T-helper 1 cell treated with Interleukin-12 subunit alpha and Interleukin-12 subunit beta and Interleukin-4 antibody, amounts not matched to agents 30 ng/mL and 1 ng/mL, for 36 hours (primary cell): ENCODE results near the gene TMEM147. TPM values are rescaled to one million over a fixed set of nuclear protein-coding genes. Genes with fewer than 3 reads are reported as not detected.

ENCODE experiments used
- intact Hi-C: fragments of 100-400 bp; cut with micrococcal nuclease; formaldehyde crosslinking; loops from one replicate; pipeline ENCODE4 v1.15.1; 2024
- total RNA-seq: library from RNA; stranded (reverse); gene quantifications from 2 replicates; pipeline ENCODE4 v1.2.3, GENCODE V29; 2022

The TMEM147 gene
- total RNA-seq, 1 donor from 2014 or later, result 60.2 TPM

DNA sequence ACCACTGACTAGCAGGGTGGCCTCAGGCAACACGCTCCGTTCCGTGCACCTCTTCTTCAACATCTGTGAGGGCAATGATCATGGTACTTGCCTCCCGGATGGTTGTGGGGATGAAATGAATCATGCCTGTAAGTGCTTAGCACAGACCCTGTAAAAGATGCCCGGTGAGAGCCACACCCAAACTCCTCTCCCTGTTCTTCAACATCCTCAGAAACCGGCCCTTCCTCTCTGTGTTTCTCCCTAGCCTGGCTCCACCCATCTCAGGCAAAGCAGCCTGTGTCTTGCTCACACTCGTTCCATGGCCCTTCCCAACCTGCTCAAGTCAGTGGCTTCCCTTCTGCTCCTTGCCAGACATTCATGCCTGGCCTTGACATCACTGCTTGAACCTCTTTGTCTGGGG, 26.1 kb upstream of the TMEM147 start:
- intact Hi-C loops, result no loop called here

DNA sequence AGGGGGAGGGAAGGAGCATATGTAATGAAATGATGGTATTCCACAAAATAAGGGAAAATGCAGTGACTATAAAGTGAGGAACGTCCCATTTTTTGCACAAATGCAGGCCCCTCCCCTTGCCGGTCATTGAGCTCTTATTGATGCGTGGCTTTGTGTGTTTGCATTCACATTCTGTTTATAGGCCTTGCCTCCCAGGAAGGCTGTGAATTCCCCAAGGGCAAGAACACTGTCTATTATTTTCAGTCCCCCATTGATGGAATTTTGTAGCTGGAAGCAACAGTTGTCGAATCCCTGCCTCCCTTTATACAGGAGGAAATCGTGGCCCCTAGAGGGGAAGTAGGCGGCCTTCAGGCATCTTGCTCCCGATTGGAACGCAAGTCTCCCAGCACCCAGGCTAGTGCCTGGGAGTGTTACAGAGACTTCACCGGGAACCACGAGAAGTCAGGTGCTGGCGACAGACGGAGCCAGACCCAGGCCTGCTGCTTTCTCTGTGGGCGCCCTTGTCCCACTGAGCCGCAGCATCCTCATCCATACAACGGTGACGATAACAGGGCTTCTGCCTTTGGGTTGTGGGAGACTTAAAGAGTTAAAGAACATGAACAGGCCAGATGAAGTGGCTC, 24.2 kb upstream of the TMEM147 start:
- intact Hi-C loops, result no loop called here

DNA sequence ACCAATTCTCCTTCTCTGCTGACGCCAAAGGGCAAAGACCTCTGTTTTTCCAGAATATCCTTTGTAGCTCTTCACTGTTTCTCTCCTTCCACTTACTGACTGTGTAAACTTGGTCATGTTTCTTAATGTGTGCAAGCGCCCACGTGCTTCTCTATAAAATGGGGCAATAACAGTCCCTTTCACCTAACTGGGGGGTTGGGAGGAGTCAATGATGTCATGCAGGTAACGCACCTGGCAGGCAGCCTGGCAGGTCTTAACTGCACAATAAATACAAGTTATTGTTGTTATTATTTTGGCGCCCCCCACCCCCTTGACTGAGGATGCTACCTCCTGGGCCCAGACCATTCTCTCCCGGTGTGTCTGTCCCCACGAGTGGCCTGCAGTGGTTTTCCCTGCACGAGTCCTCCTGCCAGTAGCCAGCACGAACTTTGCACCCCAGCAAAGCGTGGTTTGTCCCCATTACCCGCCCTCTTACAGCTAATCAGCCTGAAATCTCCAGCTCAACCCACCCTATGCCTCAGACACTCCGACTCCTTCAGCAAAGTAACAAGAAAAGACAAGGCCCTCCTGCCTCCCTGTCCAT, 22.6 kb upstream of the TMEM147 start:
- intact Hi-C loops, result no loop called here

DNA sequence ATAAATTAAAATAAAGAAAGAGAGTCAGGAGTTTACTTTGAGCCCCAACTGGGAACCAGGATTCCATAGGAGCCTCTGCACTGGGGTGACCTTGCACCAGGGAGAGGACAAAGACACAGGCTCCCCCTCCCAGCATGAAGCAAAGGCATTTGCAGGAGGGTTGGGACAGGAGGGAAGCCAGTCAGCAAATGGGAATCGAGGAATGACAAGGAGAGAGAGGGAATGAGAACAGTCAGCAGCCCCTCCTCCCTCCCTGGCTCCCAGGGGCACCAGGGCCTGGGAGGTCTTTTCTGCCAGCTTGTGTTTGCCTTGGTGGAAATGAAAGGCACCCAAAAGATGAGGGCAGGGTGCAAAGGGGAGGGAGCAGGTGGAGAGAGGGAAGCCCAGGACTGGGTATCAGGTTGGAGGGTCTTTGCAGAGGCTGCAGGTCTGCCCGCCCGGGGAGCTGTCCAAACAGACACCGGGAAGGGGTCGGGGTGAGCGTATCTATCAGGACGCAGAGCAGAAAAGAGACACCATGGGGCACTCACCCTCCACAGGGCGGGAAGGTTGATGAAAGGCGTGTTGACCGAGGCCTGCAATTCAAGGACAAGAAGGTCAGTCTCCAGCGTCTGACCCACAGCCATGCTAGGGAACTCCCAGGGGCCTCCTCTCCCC, 21.1 kb upstream of the TMEM147 start:
- intact Hi-C loops, result no loop called here

DNA sequence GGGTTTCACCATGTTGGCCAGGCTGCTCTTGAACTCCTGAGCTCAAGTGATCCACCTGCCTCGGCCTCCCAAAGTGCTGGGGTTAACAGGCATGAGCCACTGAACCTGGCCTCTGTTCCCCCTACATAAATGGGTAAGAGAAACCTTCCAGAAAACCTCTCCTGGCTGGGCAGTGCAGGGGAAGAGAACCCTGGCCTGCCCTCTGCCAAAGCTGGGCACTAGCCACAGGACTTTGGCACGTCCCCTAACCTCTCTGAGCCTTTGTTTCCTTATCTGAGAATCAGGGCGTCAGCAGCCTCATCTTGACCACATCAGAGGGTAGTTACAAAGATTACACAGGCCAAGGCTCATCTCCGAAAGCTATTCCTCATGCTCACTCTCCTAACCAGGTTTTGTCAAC, 19.6 kb upstream of the TMEM147 start:
- intact Hi-C loops, result no loop called here

DNA sequence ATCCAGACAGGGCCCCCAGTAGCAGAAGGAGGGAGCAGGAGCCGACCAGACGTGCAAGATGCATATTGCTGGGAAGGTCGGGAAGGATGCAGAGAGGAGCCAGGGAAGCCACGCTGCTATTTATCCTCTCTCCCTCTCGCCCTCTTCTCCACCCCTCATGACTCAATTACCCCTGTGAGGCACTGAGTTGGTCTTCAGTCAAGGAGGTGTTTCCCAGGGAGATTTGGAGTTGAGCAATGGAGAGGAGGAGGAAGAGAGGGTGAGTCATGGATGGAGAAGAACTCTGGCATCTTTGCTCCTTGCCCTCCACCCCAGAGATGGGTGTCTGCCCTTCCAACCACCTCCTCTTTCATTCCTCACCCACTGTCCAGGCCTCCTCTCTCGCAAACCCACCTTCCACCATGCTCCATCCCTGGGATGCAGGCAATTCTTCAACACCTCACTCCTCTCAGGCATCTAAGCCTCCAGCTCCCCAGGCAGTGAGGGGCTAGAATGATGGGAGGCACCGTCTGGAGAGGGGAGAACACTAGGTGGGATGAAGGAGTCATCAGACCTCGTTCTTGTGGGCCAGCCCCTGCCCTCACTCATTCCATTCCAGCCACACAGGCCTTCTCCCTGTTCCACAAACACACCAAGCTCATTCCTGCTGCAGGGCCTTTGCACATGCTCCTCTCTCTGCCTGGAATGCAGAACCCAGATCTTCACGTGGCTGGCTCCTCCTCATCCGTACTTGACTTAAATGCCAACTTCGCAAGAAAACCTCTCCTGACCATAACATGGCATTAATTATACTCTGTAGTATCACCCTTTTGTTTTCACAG, 17.0 kb upstream of the TMEM147 start, which contains the start of gene SBSN:
Gene SBSN (minus strand): TSS at position 94 of the 821 bp plus-strand sequence. CDS start 30 bp downstream, at position 64.
- intact Hi-C loops, result no loop called here

DNA sequence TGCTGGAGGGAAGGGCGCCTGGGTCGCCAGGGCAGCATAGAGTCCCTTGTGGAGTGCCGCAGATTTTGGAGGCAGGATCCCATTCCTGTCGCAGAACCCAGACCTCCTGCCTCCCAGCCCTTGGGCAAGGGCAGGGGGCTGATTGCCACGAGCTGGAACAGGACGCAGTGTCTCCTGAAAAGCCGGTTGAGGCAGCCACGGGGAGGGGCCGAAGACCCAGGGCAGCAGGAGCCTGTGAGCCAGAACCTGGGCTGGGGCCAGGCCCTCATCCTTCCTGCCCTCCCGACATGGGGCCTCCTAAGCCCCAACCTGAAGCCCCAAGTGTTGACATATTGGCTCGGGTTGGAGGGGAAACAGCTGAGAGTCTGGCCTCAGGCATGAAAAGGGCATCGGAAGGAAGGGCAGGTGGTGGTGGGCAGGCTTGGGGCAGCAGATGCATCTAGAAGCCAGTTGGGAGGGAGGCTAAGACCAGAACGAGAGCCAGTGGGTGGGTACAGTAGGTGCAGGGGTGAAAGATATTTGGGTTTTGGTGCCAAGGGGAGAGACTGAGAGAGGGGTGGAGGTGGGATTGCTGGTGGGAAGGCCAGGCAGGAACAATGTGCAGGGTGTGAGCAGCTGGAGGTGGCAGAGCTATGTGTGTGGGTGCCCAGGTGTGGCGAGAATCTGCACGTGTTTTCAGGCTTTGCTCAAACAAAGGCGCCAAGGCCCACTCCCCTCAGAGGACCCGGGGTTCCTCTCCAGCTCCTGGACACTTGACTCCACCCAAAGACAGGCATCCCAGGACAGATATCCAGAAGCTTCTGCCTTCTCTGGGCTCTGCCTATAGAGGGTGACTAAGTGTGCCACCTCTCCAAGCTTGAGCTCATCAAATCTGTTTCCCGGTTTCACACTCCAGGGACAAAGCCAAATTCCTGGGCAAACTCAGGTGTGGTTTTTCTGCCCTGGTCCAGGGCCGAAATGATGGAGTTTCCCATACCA, 15.9 kb upstream of the TMEM147 start:
- intact Hi-C loops, result no loop called here

DNA sequence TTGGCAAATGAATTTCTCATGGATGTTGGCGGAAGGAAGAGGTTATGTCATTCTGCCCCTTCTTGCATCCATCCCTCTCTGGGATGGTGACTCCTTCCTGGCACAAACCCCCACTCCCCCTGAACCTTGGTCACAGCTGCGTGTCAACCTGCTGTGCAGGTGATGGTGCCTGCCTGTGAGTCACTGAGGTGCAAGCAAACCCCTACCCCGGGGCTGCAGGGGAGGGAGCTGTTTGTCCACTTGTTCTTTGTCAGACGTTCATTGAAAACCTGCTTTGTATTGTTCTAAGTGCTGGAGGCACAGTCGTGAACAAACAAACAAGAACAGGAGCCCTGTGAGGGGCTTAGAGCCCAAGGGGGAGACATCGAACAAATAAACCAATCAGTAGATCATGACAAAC, 14.1 kb upstream of the TMEM147 start:
- intact Hi-C loops, result no loop called here

DNA sequence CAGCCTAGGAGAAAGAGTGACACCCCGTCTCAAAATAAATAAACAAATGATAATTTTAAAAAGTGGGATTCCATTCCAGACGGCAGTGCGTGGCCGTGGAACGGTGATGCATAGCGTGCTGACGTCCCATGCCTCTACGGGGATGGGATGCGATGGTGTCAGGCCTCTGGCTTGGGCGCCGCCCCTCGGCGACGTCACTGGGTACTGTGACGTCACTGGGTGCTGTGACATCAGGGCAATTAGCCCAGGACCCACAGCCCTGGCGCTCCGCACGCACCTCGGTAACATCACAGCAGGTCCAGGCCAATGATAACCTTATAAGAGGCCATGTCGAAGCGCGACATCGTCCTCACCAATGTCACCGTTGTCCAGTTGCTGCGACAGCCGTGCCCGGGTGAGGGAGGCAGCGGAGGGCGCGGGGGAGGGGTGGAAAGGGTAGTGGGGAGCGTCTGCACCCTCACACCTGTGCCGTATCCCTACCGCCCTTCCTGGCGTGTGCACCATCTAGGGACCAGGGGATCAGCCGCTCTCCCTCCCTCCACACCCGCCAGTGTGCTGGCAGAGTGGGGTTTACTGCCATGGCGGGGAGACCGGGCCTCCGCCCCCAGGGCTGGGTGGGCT, 12.1 kb upstream of the TMEM147 start, which contains the start of gene GAPDHS:
Gene GAPDHS (plus strand): TSS at position 256 of the 621 bp plus-strand sequence. CDS start 72 bp downstream, at position 328.
- intact Hi-C loops, result no loop called here

DNA sequence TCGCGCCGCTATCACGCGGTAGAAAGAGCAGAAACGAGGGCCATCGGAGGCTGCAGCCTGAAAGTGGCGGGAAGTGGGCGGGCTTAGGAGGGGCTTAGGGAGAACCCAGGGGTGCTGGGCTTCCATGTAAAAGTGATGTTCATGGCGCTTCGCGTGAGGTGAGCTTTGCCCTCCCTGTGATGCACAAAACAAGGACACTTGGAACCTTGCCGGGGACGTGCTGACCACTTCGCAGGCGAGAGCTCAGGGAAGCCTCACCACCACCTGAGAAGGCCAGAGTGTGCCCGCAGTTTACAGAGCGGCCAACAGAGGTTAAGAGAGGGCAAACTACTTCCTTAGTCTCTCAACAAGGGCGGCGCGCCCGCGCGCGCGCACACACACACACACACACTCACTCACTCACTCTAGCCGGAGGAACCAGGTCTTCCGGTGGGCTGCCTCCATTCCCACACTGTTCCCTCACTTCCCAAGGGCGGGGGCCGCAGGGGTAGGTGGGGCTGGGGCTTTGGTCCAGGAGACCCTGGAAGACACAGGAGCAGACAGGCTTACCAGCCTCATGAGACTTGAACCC, 11.5 kb upstream of the TMEM147 start:
- intact Hi-C loops, result no loop called here

DNA sequence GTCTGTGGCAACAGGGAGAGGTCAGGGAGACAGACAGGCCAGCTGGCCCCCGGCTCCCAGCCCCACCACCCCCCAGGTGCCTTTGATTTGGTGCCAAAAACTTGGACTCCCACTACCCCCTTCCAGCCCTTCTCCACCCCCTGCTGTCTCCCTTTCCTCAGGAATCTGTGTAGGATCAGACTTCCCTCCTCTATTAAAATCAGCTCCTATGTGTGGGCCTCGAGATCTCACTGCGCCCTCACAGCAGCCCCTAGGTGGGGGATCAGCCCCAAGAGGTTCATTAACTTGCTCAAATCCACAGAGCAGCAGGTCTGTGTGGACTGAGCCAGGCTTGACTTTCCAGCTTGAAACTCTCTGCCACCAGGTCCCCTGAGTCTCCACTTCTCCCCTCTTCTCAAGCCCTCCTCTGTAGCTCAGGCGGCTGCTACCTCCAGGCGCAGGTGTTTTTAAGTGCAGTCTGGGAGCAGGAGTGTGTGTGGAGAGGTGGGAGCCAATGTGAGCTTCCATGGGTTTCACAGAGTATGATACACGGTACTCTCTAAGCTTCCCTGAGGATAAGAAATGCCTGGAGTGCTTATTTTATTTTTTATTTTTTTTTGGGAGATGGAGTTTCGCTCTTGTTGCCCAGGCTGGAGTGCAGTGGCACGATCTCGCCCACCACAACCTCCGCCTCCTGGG, 10.5 kb upstream of the TMEM147 start:
- intact Hi-C loops, result no loop called here

DNA sequence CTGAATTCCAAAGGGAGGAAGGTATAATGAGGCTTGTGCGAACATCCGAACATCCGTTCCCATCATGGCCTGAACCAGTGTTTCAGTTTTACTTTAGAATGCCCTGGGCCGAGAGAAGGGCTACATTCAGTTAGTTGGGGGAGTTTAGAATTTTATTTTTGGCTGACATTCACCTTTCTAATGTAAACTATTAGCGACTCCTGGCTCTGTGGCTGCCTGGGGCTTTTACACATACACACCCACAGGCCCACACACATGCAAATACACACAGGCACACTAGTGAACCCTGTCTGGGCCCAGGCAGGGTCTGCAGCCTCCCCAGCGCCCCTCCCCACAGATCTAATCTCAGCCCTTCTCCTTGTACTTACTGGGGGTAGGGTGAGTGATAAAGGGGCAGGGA, 6.1 kb upstream of the TMEM147 start:
- intact Hi-C loops, result no loop called here

DNA sequence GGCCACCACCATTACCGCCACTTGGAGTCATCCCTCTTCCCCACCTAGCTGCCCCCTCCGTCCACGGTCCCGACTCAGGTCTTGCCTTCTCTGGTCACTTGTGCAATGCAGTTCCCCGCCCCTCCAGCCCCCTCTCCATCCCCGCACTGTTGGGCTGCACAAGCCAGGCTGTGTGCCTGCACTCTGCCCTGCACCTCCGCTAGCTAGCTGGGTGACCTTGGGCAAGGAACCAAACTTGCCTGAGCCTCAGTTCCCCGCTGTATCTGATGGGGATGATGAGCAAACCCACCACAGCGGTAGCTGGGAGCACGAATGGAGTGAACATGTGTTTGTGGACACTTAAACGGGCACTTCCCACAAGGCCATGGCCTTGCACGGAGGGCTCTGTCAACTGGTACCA, 5.6 kb upstream of the TMEM147 start:
- intact Hi-C loops, result loop anchor here (10.0 kb wide), 1 partner anchor 455 kb away; the partner anchor contains the start of gene SDHAF1

DNA sequence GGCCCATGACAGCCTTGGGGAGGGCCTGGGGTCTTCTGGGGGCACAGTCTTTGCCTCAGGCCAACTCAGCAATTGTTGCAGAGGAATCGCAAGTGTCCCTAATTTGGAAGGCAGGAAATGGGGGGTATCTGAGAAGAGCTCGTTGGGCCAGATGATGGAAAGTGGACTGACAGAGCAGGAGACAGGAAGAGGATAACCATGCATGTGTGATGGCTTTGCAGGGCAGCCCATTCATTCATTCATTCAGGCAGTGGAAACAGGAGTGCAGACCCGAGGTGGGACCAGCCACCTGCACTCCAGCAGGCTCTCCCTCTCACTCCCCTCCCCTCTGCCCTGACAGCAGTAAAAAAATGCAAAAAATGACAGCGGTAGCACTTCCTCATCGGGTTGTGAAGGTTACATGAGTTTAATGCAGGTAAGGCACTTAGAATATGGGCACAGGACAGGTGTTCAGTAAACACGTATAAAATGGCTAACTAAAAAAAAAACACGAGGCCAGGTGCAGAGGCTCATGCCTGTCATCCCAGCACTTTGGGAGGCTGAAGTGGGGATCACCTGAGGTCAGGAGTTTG, 5.0 kb upstream of the TMEM147 start:
- intact Hi-C loops, result loop anchor here (10.0 kb wide), 1 partner anchor 454 kb away; the partner anchor contains the start of gene SDHAF1

DNA sequence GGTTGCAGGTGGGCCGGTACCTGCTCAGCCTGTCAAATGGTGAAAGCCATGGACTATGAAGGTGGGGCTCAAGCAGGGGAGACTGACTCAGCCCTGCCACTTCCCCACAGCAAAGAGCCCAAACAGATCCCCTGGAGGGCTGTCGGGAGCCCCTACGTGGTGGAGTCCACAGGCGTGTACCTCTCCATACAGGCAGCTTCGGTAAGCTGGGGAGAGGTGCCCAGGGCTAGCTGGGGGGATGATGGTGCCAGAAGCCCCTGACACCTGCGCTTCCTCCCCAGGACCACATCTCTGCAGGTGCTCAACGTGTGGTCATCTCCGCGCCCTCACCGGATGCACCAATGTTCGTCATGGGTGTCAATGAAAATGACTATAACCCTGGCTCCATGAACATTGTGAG, 3.2 kb upstream of the TMEM147 start:
- intact Hi-C loops, result loop anchor here (10.0 kb wide), 1 partner anchor 453 kb away; the partner anchor contains the start of gene SDHAF1

DNA sequence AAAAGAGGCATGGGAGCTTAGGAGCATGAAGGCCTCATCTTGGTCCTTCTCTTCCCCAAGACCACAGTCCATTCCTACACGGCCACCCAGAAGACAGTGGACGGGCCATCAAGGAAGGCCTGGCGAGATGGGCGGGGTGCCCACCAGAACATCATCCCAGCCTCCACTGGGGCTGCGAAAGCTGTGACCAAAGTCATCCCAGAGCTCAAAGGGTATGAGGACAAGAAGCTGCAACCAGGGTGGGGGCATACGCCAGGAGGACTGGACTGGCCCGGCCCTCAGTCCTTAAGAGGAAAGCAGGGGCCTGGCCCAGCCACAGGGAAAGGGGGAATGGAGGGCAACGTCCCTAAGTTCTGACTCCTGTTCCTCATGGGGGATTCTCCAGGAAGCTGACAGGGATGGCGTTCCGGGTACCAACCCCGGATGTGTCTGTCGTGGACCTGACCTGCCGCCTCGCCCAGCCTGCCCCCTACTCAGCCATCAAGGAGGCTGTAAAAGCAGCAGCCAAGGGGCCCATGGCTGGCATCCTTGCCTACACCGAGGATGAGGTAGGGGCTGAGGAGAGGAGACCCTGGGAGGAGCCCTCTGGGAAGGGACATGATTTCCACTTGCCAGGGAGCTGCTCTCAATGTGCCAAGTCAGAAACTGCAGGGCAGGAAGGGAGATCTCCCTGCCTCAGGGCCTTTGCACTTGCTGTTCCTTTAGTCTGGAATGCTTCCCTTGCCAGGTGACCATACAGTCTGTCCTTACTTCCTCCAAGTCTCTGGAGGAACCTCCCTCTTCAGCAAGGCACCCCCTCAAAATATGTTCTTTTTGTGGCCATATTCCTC, 1.9 kb upstream of the TMEM147 start:
- intact Hi-C loops, result loop anchor here (2.0 to 10.0 kb wide), 3 partner anchors 31 to 451 kb away; partner anchors contain the start of genes DMKN, PSENEN, SDHAF1 and U2AF1L4

DNA sequence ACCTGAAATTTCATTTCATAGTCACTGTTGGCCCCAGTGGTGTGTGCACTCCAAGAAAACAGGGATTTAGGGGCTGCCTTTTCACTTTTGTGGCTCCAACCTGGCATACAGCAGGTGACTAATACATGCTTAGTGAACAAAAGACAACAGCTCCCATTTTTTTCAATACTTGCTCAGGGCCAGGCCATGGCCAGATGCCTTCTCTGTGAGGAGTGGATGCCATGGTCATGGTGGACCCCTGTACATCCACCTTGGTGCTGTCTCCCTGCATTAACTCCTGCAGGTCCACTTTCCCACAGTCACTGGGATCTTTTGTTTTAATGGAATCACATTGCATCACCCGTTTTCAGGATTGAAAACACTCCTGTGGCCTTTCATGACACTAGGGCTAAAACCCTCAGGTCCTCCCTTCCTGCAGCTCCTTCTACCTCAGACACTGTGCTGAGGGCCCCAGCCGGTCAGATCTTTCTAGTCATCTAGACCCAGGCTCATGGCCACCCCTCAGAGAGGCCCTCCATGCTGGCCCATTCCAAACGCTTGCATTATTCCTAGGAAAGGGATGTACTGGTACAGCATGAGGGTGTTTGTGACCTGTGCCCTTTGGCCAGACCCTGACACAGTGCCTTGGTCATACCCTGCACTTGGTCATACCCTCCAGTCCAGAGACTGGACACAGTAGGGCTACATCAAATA, 1.2 kb upstream of the TMEM147 start:
- intact Hi-C loops, result loop anchor here (2.0 to 10.0 kb wide), 3 partner anchors 31 to 451 kb away; partner anchors contain the start of genes DMKN, PSENEN, SDHAF1 and U2AF1L4
